Neuronal stem cell (in vitro differentiated cells): ENCODE results near the gene CEP20.

ENCODE experiments used
- DNase-seq: peaks from one replicate; pipeline ENCODE4 v3.0.0-alpha.2; 2013; ENCODE audit warnings: low spot score
- H2AFZ ChIP-seq: one replicate; pipeline ENCODE4 v1.6.1; 2013; ENCODE audit warnings: mild to moderate bottlenecking, low read length, inconsistent platforms
- H2AK5ac ChIP-seq: 2 replicates; pipeline ENCODE4 v1.6.1; 2013; ENCODE audit warnings: low read depth, mild to moderate bottlenecking, inconsistent platforms, low read length, moderate library complexity, mixed read lengths
- H2BK120ac ChIP-seq: 2 replicates; pipeline ENCODE4 v1.6.1; 2013; ENCODE audit warnings: low read depth, mild to moderate bottlenecking, inconsistent platforms, low read length, moderate library complexity, mixed read lengths
- H2BK12ac ChIP-seq: one replicate; pipeline ENCODE4 v1.6.1; 2013; ENCODE audit warnings: low read length, inconsistent platforms
- H2BK15ac ChIP-seq: 2 replicates; pipeline ENCODE4 v1.6.1; 2013; ENCODE audit warnings: mild to moderate bottlenecking, low read length, inconsistent platforms, mixed read lengths
- H2BK5ac ChIP-seq: one replicate; pipeline ENCODE4 v1.6.1; 2013; ENCODE audit warnings: inconsistent platforms, mild to moderate bottlenecking, low read length, moderate library complexity
- H3K14ac ChIP-seq: one replicate; pipeline ENCODE4 v1.6.1; 2013; ENCODE audit warnings: low read length, inconsistent platforms
- H3K18ac ChIP-seq: 2 replicates; pipeline ENCODE4 v1.6.1; 2013; ENCODE audit warnings: low read length, inconsistent platforms
- H3K23ac ChIP-seq: 2 replicates; pipeline ENCODE4 v1.6.1; 2013; ENCODE audit warnings: low read depth, mild to moderate bottlenecking, mixed read lengths, low read length, inconsistent platforms; ENCODE audit not compliant: poor library complexity
- H3K27ac ChIP-seq: replicated peaks from 3 replicates; pipeline ENCODE4 v1.5.1; 2013; ENCODE audit warnings: low read length, inconsistent platforms
- H3K27me3 ChIP-seq, 3 experiments: 2 replicates each; pipeline ENCODE4 v1.6.1; 2013; ENCODE audit warnings: low read length in 3 of 3, mild to moderate bottlenecking in 2 of 3, inconsistent platforms in 1 of 3, low read depth in 1 of 3, mixed read lengths in 1 of 3, moderate library complexity in 1 of 3; ENCODE audit not compliant: control insufficient read depth in 3 of 3, insufficient read depth in 3 of 3
- H3K36me3 ChIP-seq, 2 donors: replicated peaks in 1 of 2; 2 replicates each; pipeline ENCODE4 v1.6.1; 2013; ENCODE audit warnings: low read length in 2 of 2; ENCODE audit not compliant: control insufficient read depth in 2 of 2, insufficient read depth in 2 of 2
- H3K4ac ChIP-seq: 2 replicates; pipeline ENCODE4 v1.6.1; 2013; ENCODE audit warnings: inconsistent platforms, mild to moderate bottlenecking, low read length, moderate library complexity
- H3K4me1 ChIP-seq, 2 donors: 1 replicate in 1 of 2; 2 replicates in 1 of 2; pipeline ENCODE4 v1.6.1; 2013; ENCODE audit warnings: low read length in 2 of 2, low read depth in 1 of 2; ENCODE audit not compliant: control insufficient read depth in 2 of 2, insufficient read depth in 1 of 2
- H3K4me2 ChIP-seq: one replicate; pipeline ENCODE4 v1.6.1; 2013; ENCODE audit warnings: mild to moderate bottlenecking, low read length, inconsistent platforms; ENCODE audit not compliant: insufficient read depth, poor library complexity, severe bottlenecking
- H3K4me3 ChIP-seq, 2 donors: 2 replicates each; pipeline ENCODE4 v1.5.1; 2013; ENCODE audit warnings: low read length in 2 of 2, mild to moderate bottlenecking in 2 of 2, inconsistent platforms in 1 of 2, moderate library complexity in 1 of 2
- H3K79me1 ChIP-seq: one replicate; pipeline ENCODE4 v1.6.1; 2013; ENCODE audit warnings: low read depth, mild to moderate bottlenecking, inconsistent platforms, low read length, moderate library complexity
- H3K9ac ChIP-seq: one replicate; pipeline ENCODE4 v1.6.1; 2013; ENCODE audit warnings: mild to moderate bottlenecking, low read depth, low read length, inconsistent platforms; ENCODE audit not compliant: poor library complexity
- H3K9me3 ChIP-seq, 2 donors: replicated peaks in 1 of 2; 2 replicates each; pipeline versions ENCODE3 to v1.6.1; 2013; ENCODE audit warnings: low read length in 2 of 2, mild to moderate bottlenecking in 2 of 2, inconsistent platforms in 1 of 2, low read depth in 1 of 2, mixed read lengths in 1 of 2, moderate library complexity in 1 of 2; ENCODE audit not compliant: control insufficient read depth in 2 of 2, insufficient read depth in 1 of 2
- H4K8ac ChIP-seq: one replicate; pipeline ENCODE4 v1.6.1; 2013; ENCODE audit warnings: low read depth, mild to moderate bottlenecking, inconsistent platforms, low read length, moderate library complexity
- H4K91ac ChIP-seq: one replicate; pipeline ENCODE4 v1.6.1; 2013; ENCODE audit warnings: low read length, low read depth, mild to moderate bottlenecking, inconsistent platforms; ENCODE audit not compliant: poor library complexity
- WGBS, 2 donors: extraction: QIAGEN DNeasy Blood & Tissue Kit; methylation state at CpG; one replicate each; pipeline ENCODE4 v1.1.7; 2013; ENCODE audit warnings: missing lambda C conversion rate in 2 of 2, mixed read lengths in 1 of 2; ENCODE audit not compliant: insufficient read length in 2 of 2, insufficient replicate concordance in 1 of 2; ENCODE audit errors: extremely low coverage in 2 of 2; 5-methylcytosine and 5-hydroxymethylcytosine counted together

The CEP20 gene

GRCh38 chr16:15882563-15882962 lies 5.8 kb downstream of the CEP20 start:
- Histone ChIP-seq H3K9me3 (no peaks in the 10 kb centered on the region), H3K18ac (no peak overlapping the region), H2AFZ (no peak overlapping the region), H3K9ac (no peak overlapping the region), H3K79me1 (peaks cover 2% of the 10 kb centered on the region), H3K36me3 (peaks cover 5 to 65% of the 10 kb centered on the region in 2 donors), H3K14ac (no peak overlapping the region), H3K4ac (no peak overlapping the region), H2BK15ac (no peak overlapping the region), H4K8ac (no peak overlapping the region), H4K91ac (no peak overlapping the region), H3K27me3 (no peaks in the 10 kb centered on the region), H2BK120ac (no peak overlapping the region), H2AK5ac (no peak overlapping the region), H3K23ac (no peak overlapping the region), H3K27ac (no peak overlapping the region), H3K4me3 (no peak overlapping the region), H3K4me1 (peaks cover 2 to 4% of the 10 kb centered on the region in 2 donors), H2BK5ac (no peak overlapping the region), H3K4me2 (no peak overlapping the region), H2BK12ac (no peak overlapping the region)
- no peak for DNase-seq
- no CpG with 5 or more reads among the region's 3 CpGs for WGBS, 2 donors

- Histone ChIP-seq H3K9me3 (no peaks in the 10 kb centered on the region), H3K18ac (no peak overlapping the region), H3K27ac (no peak overlapping the region), H2AK5ac (no peak overlapping the region), H3K36me3 (peaks cover 5 to 67% of the 10 kb centered on the region in 2 donors), H2BK12ac (no peak overlapping the region), H4K91ac (no peak overlapping the region), H3K4me1 (no peaks in the 10 kb centered on the region), H3K4me2 (no peak overlapping the region), H2AFZ (no peak overlapping the region), H3K79me1 (peaks cover 2% of the 10 kb centered on the region), H3K9ac (peak overlapping the region; percentile 12), H2BK5ac (no peak overlapping the region), H3K14ac (no peak overlapping the region), H3K27me3 (no peaks in the 10 kb centered on the region), H3K23ac (no peak overlapping the region), H3K4me3 (no peak overlapping the region), H2BK15ac (no peak overlapping the region), H2BK120ac (no peak overlapping the region), H4K8ac (no peak overlapping the region), H3K4ac (no peak overlapping the region)
- no peak for DNase-seq
- no CpG with 5 or more reads among the region's 13 CpGs for WGBS, 2 donors
Measured at GRCh38 chr16:15881794-15882379, 6.5 kb downstream of the CEP20 start.

- H3K4me3 ChIP-seq: no peak overlapping the region
- no peak for DNase-seq
- no peak overlapping the region for H2BK120ac ChIP-seq
- H4K91ac ChIP-seq: no peak overlapping the region
- H2AK5ac ChIP-seq: no peak overlapping the region
- H3K18ac ChIP-seq: no peak overlapping the region
- no peak overlapping the region for H3K9ac ChIP-seq
- H3K4me1 ChIP-seq: no peaks in the 10 kb centered on the region
- H3K9me3 ChIP-seq: no peaks in the 10 kb centered on the region
- H2BK5ac ChIP-seq: no peak overlapping the region
- no peak overlapping the region for H3K4me2 ChIP-seq
- WGBS, 2 donors: no CpG with 5 or more reads among the region's 5 CpGs
- H2BK12ac ChIP-seq: no peak overlapping the region
- H2AFZ ChIP-seq: no peak overlapping the region
- peaks cover 5 to 74% of the 10 kb centered on the region in 2 donors for H3K36me3 ChIP-seq
- H3K23ac ChIP-seq: no peak overlapping the region
- no peak overlapping the region for H4K8ac ChIP-seq
- no peak overlapping the region for H3K27ac ChIP-seq
- no peak overlapping the region for H3K4ac ChIP-seq
- no peaks in the 10 kb centered on the region for H3K27me3 ChIP-seq
- peaks cover 5% of the 10 kb centered on the region for H3K79me1 ChIP-seq
- H3K14ac ChIP-seq: no peak overlapping the region
- H2BK15ac ChIP-seq: no peak overlapping the region
Measured at GRCh38 chr16:15880434-15881308, 7.7 kb downstream of the CEP20 start.

- Histone ChIP-seq H2AK5ac (no peak overlapping the region), H4K8ac (no peak overlapping the region), H3K79me1 (peaks cover 3% of the 10 kb centered on the region), H3K23ac (no peak overlapping the region), H3K27ac (no peak overlapping the region), H3K36me3 (peaks cover 5 to 78% of the 10 kb centered on the region in 2 donors), H2BK5ac (no peak overlapping the region), H3K4me3 (no peak overlapping the region), H2BK12ac (no peak overlapping the region), H3K9ac (no peak overlapping the region), H2BK15ac (no peak overlapping the region), H3K9me3 (no peaks in the 10 kb centered on the region), H3K27me3 (no peaks in the 10 kb centered on the region), H3K4me2 (no peak overlapping the region), H2AFZ (no peak overlapping the region), H2BK120ac (no peak overlapping the region), H3K4me1 (no peaks in the 10 kb centered on the region), H3K18ac (no peak overlapping the region), H4K91ac (no peak overlapping the region), H3K4ac (no peak overlapping the region), H3K14ac (no peak overlapping the region)
- no CpG with 5 or more reads among the region's 2 CpGs for WGBS, 2 donors
- DNase-seq: no peak
Measured at GRCh38 chr16:15879255-15879811, 9.1 kb downstream of the CEP20 start.
